ENCODE results near the gene MTR. TPM values are rescaled to one million over a fixed set of nuclear protein-coding genes. Genes with fewer than 3 reads are reported as not detected.

MTR gene
- total RNA-seq, 2 experiments from 2014 or later = 35.2 to 37.0 TPM

DNA sequence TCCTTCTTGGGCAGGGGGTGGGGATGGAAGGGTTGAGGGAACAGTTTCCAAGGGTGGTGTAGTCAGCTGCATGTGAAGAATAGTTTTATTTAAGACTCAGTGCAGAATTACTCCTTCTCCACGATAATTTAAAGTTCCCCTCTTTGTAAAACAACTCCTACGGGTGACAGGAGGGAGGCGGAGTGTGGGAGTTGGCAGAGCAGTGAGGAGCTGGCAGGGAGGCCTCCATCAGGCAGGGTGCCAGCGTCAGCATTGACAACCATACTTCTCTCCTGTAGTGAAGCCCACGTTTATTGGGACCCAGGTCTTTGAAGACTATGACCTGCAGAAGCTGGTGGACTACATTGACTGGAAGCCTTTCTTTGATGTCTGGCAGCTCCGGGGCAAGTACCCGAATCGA, 93.8 kb downstream of the MTR start:
- DNase-seq = no peak
- peaks cover 98% of the 10 kb centered on the region for H3K36me3 Mint-ChIP-seq (ENCODE audit: low read depth)
- Histone ChIP-seq H3K36me3 (ENCODE audit: insufficient read depth, low read length) (peaks cover 94% of the 10 kb centered on the region), H3K27me3 (ENCODE audit: control insufficient read depth in 1 of 2, insufficient read depth in 2 of 2, low read length in 2 of 2) (no peaks in the 10 kb centered on the region), H3K27ac (ENCODE audit: low read depth in 1 of 2, low read length in 2 of 2) (no peak overlapping the region), H3K9me3 (ENCODE audit: control insufficient read depth in 1 of 2, insufficient read depth in 1 of 2, low read length in 2 of 2) (no peaks in the 10 kb centered on the region), H3K4me1 (ENCODE audit: insufficient read depth, low read length) (no peaks in the 10 kb centered on the region), H3K4me3 (ENCODE audit: low read length) (no peak overlapping the region)
- H3K4me1 Mint-ChIP-seq (ENCODE audit: low read depth) = no peaks in the 10 kb centered on the region
- no peak for ATAC-seq (ENCODE audit: poor library complexity)
- ChIA-PET CTCF (no interaction called here), POLR2A (no interaction called here)
- TF ChIP-seq, protein P1, sequence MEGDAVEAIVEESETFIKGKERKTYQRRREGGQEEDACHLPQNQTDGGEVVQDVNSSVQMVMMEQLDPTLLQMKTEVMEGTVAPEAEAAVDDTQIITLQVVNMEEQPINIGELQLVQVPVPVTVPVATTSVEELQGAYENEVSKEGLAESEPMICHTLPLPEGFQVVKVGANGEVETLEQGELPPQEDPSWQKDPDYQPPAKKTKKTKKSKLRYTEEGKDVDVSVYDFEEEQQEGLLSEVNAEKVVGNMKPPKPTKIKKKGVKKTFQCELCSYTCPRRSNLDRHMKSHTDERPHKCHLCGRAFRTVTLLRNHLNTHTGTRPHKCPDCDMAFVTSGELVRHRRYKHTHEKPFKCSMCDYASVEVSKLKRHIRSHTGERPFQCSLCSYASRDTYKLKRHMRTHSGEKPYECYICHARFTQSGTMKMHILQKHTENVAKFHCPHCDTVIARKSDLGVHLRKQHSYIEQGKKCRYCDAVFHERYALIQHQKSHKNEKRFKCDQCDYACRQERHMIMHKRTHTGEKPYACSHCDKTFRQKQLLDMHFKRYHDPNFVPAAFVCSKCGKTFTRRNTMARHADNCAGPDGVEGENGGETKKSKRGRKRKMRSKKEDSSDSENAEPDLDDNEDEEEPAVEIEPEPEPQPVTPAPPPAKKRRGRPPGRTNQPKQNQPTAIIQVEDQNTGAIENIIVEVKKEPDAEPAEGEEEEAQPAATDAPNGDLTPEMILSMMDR (IDR thresholded peaks at IDR 0.05) = no peak
- H3K9me3 Mint-ChIP-seq = no peaks in the 10 kb centered on the region
- H3K4me3 Mint-ChIP-seq = no peak overlapping the region
- no peaks in the 10 kb centered on the region for H3K27me3 Mint-ChIP-seq
- intact Hi-C loops (cut with DNase I, micrococcal nuclease) = no loop called here
- no peak overlapping the region for H3K27ac Mint-ChIP-seq

DNA sequence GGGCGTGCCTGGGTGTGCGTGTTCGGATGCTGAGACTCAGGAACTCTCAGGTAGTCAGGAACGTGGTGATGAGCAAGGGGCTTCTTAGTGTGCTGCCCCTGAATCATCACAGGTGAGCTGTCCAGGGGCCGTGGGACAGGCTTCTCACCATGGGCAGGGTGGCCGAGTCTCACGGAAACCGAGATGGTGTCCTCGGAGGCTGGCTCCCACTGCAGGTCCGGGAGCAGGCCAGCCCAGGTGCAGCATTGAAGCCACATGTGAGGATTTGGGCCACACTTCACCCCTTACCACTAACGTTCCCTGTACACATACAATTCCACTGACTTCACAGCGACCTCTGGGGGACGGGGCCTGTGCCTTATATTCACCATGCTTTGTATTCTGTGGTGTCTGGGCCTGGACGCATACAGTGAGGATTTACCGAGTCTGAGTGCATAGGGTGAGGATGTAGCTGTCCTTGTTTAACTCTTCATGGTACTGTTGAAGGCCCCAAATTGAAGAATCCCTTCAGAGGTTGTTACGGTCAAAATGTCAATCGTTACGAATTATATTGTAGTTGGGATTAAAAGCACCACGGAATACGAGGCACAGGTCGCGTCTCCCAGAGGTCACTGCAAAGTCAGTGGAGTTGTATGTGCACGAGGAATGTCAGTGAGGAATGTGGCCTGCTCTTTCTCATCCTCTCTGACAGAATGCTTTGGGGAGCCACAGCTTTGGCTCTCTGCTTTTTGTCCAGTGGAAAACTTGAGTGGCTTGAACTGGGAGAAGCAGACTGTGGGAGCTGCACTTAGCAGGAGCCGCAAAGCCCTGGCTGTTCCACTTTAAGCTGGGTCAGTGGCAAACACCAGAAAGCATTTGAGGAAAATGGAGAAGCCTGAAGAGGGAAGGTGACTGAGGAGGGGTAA, 95.3 kb downstream of the MTR start:
- H3K4me3 ChIP-seq (ENCODE audit: low read length) = no peak overlapping the region
- H3K36me3 ChIP-seq (ENCODE audit: insufficient read depth, low read length) = peaks cover 96% of the 10 kb centered on the region
- H3K9me3 ChIP-seq (ENCODE audit: control insufficient read depth in 1 of 2, insufficient read depth in 1 of 2, low read length in 2 of 2) = no peaks in the 10 kb centered on the region
- ChIA-PET POLR2A (no interaction called here), CTCF (no interaction called here)
- H3K36me3 Mint-ChIP-seq (ENCODE audit: low read depth) = peaks cover 97% of the 10 kb centered on the region
- H3K4me1 ChIP-seq (ENCODE audit: insufficient read depth, low read length) = no peaks in the 10 kb centered on the region
- intact Hi-C loops (cut with DNase I, micrococcal nuclease) = no loop called here
- no peak overlapping the region for H3K4me3 Mint-ChIP-seq
- H3K27ac ChIP-seq (ENCODE audit: low read depth in 1 of 2, low read length in 2 of 2) = no peak overlapping the region
- no peak for ATAC-seq (ENCODE audit: poor library complexity)
- H3K27ac Mint-ChIP-seq = no peak overlapping the region
- TF ChIP-seq, protein P1 (IDR thresholded peaks at IDR 0.05) = no peak
- no peak for DNase-seq
- no peaks in the 10 kb centered on the region for H3K27me3 ChIP-seq (ENCODE audit: control insufficient read depth in 1 of 2, insufficient read depth in 2 of 2, low read length in 2 of 2)
- H3K9me3 Mint-ChIP-seq = no peaks in the 10 kb centered on the region
- no peaks in the 10 kb centered on the region for H3K27me3 Mint-ChIP-seq
- no peaks in the 10 kb centered on the region for H3K4me1 Mint-ChIP-seq (ENCODE audit: low read depth)

DNA sequence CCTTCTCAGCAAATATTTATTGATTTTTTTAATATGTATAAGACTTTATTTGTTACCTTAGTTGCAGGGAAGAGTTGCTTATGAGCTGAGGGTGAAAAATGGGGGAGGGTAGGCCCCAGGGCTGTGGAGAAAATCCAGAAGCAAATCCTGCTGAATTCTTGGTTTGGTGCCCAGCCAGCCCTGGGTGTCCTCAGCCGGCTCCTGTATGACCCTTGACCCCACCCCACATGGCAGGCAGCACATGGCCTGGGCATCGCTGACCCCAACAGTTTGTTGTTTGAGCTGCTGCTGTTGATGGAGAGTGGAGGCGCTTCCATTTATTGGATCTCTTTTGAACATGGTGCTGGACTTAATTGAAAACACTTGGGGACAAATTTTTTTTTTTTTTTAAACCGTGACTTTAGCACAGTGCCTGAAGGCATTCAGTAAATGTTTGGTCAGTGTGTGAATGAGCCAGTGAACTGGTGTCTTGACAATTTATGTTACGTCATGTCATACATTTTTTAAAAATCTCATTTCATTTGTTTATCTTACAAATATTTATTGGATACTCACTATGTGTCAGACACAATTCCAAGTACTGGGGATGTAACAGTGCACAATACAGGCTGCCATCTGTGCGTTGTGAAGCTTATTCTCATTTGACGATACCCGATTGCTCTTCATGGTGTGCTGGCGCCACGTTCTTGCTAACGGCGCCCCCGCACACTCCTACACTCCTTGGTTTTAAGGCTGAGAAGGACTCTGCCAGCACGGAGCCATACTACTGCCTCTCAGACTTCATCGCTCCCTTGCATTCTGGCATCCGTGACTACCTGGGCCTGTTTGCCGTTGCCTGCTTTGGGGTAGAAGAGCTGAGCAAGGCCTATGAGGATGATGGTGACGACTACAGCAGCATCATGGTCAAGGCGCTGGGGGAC, 98.8 kb downstream of the MTR start:
- no peaks in the 10 kb centered on the region for H3K4me1 Mint-ChIP-seq (ENCODE audit: low read depth)
- H3K4me3 Mint-ChIP-seq = no peak overlapping the region
- H3K36me3 ChIP-seq (ENCODE audit: insufficient read depth, low read length) = peaks cover 98% of the 10 kb centered on the region
- intact Hi-C loops (cut with DNase I, micrococcal nuclease) = no loop called here
- DNase-seq (no peak), ATAC-seq (ENCODE audit: poor library complexity) (no peak)
- H3K27ac Mint-ChIP-seq = no peak overlapping the region
- ChIA-PET CTCF (no interaction called here), POLR2A (no interaction called here)
- H3K27me3 ChIP-seq (ENCODE audit: control insufficient read depth in 1 of 2, insufficient read depth in 2 of 2, low read length in 2 of 2) = no peaks in the 10 kb centered on the region
- TF ChIP-seq, protein P1 (IDR thresholded peaks at IDR 0.05) = no peak
- H3K4me1 ChIP-seq (ENCODE audit: insufficient read depth, low read length) = no peaks in the 10 kb centered on the region
- H3K27ac ChIP-seq (ENCODE audit: low read depth in 1 of 2, low read length in 2 of 2) = no peak overlapping the region
- H3K27me3 Mint-ChIP-seq = no peaks in the 10 kb centered on the region
- no peak overlapping the region for H3K4me3 ChIP-seq (ENCODE audit: low read length)
- no peaks in the 10 kb centered on the region for H3K9me3 Mint-ChIP-seq
- no peaks in the 10 kb centered on the region for H3K9me3 ChIP-seq (ENCODE audit: control insufficient read depth in 1 of 2, insufficient read depth in 1 of 2, low read length in 2 of 2)
- H3K36me3 Mint-ChIP-seq (ENCODE audit: low read depth) = peaks cover 97% of the 10 kb centered on the region

Measured in CD4-positive, alpha-beta T cell (primary cell).